ENCODE results near the gene PDCD2. TPM values are rescaled to one million over a fixed set of nuclear protein-coding genes. Genes with fewer than 3 reads are reported as not detected.
"Not testable (repeated sequence)": the region's sequence is repeated elsewhere in the genome, so short reads cannot be mapped to it uniquely, and the experiment has no call there.

PDCD2 gene
- total RNA-seq, 1 experiment from 2014 or later: 170 TPM

DNA sequence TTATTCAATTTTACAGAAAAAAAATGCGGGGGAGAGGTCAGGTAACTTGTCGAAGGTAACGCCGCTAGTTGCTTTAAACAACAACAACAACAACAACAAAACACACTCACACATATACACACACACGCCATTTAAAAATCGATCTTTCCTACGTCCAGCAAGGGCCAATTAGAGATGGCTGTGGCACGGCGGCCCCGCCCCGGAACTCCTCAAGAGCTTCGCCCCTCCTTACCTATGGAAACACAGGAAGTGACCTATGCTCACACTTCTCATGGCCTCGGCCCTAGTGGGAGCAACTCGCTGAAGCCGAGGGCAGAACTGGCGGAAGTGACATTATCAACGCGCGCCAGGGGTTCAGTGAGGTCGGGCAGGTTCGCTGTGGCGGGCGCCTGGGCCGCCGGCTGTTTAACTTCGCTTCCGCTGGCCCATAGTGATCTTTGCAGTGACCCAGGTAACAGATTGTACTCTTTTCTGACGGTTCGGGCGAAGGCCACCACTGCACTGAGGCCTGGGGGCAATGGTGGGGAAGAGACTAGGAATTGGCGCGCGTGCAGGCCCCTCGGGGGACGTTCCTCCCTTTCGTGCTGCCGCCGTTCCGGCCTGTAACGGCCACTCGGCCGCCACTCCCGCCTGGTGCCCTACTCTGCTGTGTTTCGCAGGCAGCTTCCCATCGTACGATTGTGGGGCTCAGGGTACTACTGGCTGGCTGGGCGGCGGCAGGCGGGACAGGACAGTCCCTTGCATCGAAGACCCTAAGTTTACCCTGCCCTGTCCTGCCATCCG, 30.2 kb downstream of the PDCD2 start, which contains the start of gene TBP:
TSS of gene TBP (plus strand) at position 357 of the 783 bp plus-strand sequence. CDS start 2,661 bp downstream, outside the sequence.
- peak; percentile 95 for DNase-seq (ENCODE audit: low read depth)
- in situ Hi-C loops (cut with HindIII; ENCODE audit: low pct_unique_long_range_greater_than_20kb, low sequenced_read_pairs): no loop called here

DNA sequence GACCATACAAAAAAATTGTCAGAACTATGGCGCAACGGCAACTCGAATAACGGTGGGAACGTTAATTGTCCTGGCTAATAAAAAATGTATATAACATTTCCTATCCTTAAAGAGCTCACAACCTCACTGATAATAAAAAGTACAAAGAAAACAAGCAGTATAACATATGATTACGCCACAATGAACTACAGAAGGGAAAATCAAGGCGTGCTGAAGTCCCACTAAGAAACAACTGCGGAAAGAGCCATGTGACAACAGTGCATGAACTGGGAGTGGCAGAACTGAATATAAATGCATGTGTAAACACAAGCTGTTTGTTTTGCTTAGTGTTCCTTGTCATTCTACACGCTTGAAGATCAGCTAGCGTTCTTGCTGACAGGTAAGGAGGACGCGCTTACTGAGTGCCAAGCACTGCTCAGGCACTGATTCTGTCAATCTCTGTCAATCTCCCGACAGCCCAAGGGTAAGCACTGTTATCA, 30.9 kb downstream of the PDCD2 start:
- in situ Hi-C loops (cut with HindIII; ENCODE audit: low pct_unique_long_range_greater_than_20kb, low sequenced_read_pairs): no loop called here

DNA sequence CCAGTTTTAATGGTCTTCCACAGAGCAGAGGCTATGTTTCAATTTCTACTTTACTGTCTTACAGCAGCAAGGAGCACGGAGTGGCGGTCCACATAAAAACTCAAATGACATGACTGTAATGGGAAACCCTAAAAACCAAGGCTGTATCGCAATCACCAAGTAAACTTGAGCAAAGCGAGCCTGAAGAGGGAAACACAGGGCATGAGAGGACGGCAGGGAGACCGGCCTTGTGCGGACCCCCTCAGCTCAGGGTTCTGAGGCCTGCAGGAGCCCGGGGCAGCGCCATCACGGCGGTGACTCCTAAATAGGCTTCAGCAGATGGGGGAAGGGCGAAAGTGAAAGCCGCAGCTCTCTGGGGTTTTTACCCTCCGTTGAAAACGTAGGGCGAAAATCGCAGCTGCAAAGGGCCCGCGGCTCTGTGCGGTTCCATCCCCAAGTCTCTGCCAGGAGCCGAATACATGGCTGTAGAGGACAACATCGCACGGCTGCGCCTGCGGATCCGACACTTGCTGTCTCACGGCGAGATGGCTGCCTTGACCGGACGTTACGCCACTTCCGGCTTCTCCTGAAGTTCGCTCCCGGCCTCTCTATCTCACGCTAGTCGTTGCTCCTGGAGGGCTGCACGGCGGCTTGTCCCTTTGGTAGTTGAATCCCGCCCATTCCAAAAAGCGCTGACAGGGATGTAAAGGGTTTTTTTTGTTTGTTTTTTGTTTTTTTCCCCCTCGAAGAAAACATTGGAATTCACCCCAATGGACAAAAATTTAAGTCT, 31.5 kb downstream of the PDCD2 start, which contains the start of gene PSMB1:
TSS of gene PSMB1 (minus strand) at position 543 of the 769 bp plus-strand sequence. CDS start at position 478, 65 bp downstream.
- in situ Hi-C loops (cut with HindIII; ENCODE audit: low pct_unique_long_range_greater_than_20kb, low sequenced_read_pairs): no loop called here
- peak; percentile 89 for DNase-seq (ENCODE audit: low read depth)

More for the DNA sequence above, 30.9 kb downstream of the PDCD2 start:
- DNase-seq (ENCODE audit: low read depth): no peak

DNA sequence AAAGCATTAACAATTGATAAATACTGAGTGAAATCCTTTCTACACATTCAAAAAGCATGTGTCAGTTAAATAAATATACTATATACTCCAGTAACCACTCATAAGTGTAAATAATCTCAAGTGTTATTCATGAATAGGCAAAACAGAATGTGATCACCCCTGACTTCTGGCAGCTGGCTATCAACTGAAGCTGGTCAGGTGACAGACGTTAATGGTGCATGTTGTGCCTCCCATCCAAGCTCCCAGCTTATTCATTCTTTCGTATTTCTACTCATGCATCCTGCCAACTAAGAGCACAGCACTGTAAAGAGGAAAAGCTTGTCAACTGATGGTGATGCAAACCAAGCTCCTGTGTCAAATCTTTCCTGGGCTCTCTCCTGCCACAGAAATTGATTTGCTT, 39.0 kb downstream of the PDCD2 start:
- in situ Hi-C loops (cut with HindIII; ENCODE audit: low pct_unique_long_range_greater_than_20kb, low sequenced_read_pairs): no loop called here
- DNase-seq (ENCODE audit: low read depth): no peak

DNA sequence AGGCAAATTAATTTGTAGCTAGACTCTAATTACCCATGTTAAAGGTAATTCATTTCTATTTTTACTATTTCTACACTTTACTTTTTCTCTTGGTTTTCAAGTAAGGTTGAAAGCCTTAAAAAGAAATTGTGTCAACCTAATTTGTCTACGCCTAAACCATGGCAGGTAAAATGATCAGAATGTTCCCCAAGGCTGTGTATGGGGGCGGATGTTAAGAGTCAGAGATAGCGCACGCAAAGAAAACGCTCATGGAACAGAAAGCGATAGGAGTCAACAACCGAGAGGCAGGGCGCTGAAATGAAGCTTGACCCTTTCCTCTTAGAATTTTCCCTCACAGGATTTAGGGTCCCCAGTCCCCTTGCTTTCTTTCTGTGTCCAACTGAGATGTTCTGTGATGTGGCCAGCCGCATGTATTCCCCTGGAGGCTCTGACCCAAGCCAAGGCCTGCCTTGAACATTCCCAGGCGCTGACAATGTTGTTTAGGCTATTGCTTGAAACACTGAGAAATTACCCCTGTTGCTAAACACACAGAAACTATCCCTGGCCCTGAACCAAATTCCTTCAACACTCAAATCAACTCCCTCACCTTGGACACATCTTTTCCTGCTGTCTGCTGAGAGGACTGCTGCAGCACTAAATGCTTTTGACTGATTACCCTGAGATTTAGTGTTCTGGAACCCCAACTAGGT, 42.3 kb downstream of the PDCD2 start:
- no peak for DNase-seq (ENCODE audit: low read depth)
- in situ Hi-C loops (cut with HindIII; ENCODE audit: low pct_unique_long_range_greater_than_20kb, low sequenced_read_pairs): no loop called here

DNA sequence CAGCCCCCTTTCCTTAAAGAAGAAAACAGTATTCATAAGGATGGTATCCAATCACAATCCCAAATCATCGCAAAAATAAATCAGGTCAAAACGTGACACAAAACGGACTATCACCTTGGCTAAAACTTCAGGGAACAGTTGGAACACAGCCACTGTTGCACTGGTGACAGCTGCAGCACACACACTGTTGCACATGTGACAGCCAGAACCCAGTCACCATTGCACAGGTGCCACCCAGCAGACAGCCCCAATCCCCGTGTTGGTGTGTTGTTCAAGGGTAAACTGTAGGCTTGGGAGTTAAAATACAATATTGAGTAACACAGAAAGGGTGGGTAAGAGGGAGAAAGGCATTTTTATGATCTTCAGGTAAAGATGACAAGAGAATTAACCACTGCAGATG, 47.1 kb downstream of the PDCD2 start:
- in situ Hi-C loops (cut with HindIII; ENCODE audit: low pct_unique_long_range_greater_than_20kb, low sequenced_read_pairs): no loop called here

DNA sequence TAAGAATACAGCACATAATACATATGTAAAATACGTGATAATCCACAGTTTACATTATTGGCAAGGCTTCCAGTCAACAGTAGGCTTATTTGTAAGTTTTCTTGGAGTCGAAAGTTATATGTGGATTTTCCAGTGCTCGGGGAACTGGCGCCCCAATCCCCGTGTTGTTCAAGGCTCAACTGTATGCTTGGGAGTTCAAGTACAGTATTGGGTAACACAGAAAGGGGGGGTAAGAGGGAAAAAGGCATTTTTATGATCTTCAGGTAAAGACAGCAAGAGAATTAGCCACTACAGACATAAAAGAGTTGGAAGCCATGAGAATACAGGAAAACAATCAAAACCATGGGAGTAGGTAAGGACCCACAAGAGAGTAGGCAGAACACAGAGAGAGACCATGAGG, 47.8 kb downstream of the PDCD2 start:
- in situ Hi-C loops (cut with HindIII; ENCODE audit: low pct_unique_long_range_greater_than_20kb, low sequenced_read_pairs): no loop called here
- DNase-seq (ENCODE audit: low read depth): no peak

More for the DNA sequence above, 47.1 kb downstream of the PDCD2 start:
- no peak for DNase-seq (ENCODE audit: low read depth)

DNA sequence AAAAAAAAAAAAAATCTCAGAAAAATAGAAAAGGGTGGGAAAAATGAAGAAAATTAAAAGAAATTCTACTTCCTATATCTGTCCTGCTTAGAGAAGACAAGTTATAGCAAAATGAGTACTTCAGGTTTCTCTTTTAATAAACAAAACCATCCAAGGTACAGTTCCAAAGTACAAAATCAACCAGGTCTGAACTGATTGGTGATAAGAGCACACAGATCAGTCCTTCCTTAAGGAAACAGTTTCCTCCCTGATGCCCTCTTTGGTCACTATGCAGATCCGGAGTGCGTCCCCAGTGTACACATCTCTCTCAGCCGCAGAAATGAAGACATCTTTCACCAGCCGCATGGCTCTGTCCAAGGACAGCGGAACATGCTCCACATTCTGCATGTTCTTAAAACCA, 49.4 kb downstream of the PDCD2 start:
- no peak for DNase-seq (ENCODE audit: low read depth)
- in situ Hi-C loops (cut with HindIII; ENCODE audit: low pct_unique_long_range_greater_than_20kb, low sequenced_read_pairs): no loop called here

DNA sequence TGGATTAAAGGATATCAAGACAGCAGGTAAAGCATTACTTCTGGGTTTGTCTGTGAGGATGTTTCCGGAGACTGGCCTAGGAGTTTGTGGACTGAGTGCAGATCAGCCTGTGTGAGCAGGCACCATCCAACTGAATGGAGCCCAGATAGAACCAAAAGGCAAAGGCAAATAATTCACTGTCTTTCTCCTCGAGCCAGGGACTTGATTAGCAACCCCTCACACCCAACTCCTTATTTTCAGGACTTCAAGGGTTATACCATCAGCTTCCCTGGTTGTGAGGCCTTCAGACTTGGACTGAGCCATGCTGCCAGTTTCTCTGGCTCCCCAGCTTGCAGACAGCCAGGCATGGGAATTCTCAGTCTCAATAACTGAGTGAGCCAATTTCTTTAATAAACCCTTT, 50.6 kb downstream of the PDCD2 start:
- in situ Hi-C loops (cut with HindIII; ENCODE audit: low pct_unique_long_range_greater_than_20kb, low sequenced_read_pairs): no loop called here

DNA sequence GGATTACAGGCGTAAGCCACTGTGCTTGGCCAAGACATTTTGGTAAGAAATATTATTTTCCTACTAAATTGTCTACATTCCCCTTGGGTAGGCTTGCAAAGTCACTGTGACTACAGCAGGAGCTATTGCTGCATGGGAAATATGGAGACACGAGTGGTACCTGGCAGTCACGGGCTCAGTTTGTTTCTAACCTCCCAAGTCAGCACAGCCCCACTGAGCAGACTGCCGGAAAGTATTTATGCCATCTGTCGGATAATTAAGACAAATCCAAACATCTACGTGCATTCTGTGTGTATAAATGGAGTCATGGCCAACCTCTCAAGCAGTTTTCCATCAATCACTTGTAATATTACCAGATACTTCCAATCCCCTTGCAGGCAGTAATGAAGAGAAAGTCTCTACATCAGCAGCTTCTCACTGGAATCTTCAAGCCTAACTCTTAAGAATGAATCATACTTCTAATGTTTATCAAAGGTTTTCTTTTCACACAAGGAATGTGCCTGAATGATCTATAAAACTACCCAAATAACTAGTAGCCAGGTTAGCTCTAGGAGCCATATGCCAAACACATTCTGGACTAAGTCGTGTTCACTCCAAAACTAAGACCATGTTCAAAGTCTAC, 51.5 kb downstream of the PDCD2 start:
- in situ Hi-C loops (cut with HindIII; ENCODE audit: low pct_unique_long_range_greater_than_20kb, low sequenced_read_pairs): no loop called here
- DNase-seq (ENCODE audit: low read depth): no peak

More for the DNA sequence above, 50.6 kb downstream of the PDCD2 start:
- DNase-seq (ENCODE audit: low read depth): no peak

DNA sequence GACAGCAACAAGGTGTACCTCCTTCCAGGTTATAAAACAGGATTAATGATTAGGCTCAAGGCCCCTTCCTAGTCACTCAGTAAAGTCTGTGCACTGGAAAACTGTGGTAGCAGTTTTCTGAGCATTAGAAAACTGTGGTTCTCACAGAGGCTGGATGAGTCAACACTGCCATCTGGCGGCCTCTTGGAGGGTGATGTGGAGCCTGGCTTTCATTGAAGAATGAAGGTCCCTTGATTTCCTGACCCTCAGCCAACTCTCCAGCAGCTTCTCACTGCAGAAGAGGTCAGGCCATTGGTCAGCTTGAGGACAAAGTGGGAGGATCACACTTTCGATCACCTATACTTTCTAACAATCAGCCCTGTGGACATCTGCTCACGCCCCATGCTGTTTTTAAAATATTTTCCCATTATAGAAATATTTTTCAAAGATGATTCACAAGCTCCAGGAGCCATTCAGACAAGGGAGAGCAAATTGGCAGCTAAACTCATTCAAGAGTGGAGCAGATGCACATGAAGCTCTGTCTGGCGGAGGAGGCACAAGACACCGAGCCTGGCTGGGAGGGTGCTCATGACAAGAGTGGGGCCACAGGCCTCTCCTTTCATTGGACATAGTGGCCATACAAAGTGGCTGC, 54.5 kb downstream of the PDCD2 start:
- in situ Hi-C loops (cut with HindIII; ENCODE audit: low pct_unique_long_range_greater_than_20kb, low sequenced_read_pairs): no loop called here

DNA sequence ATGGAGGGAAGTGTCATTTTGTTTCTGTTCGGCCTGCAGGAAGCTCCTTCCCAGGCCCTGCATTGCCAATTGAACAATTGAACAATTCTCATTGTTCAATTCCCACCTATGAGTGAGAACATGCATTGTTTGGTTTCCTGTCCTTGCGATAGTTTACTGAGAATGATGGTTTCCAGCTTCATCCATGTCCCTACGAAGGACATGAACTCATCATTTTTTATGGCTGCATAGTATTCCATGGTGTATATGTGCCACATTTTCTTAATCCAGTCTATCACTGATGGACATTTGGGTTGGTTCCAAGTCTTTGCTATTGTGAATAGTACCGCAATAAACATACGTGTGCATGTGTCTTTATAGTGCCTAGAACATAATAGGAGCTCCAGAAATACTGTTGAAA, 56.4 kb downstream of the PDCD2 start:
- in situ Hi-C loops (cut with HindIII; ENCODE audit: low pct_unique_long_range_greater_than_20kb, low sequenced_read_pairs); DNase-seq (ENCODE audit: low read depth): not testable (repeated sequence)

More for the DNA sequence above, 54.5 kb downstream of the PDCD2 start:
- peak; percentile 42 for DNase-seq (ENCODE audit: low read depth)

DNA sequence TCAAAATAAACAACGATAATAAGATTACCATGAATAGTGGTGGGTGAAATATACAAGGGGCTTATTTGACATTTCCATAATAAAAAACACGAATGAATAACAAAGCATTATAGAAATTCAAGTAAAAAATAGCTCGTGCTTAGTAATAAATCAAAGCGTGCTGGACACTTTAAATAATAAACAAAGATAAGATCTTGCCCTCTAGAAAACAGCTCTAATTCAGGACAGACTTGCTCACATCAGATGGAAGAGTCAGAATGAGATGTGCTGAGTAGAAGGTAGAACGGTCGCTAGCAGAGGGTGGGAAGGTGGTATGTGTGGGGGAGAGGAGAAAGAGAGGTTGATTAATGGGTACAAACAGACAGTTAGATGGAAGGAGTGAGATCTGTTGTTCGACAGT, 58.6 kb downstream of the PDCD2 start:
- no peak for DNase-seq (ENCODE audit: low read depth)
- in situ Hi-C loops (cut with HindIII; ENCODE audit: low pct_unique_long_range_greater_than_20kb, low sequenced_read_pairs): no loop called here

Other genes starting within 250 kb of the PDCD2 start
- 776 and 923 TPM in 2 replicates for gene PSMB1, start 31.3 kb downstream of the PDCD2 start, total RNA-seq (2014; rRNA removed; shearing (Covaris generic); ENCODE audit: low replicate concordance)
- 13.3 and 15.2 TPM in 2 replicates for gene TBP, start 30.3 kb downstream of the PDCD2 start, total RNA-seq (2014; rRNA removed; shearing (Covaris generic); ENCODE audit: low replicate concordance)

All from Caki2 (cell line).